Limb (tissue), 2 donors: Measurements from ENCODE around the gene TRAPPC8.
"Not testable (repeated sequence)": the region's sequence is repeated elsewhere in the genome, so short reads cannot be mapped to it uniquely, and the experiment has no call there.

Source experiments
- DNase-seq, 2 donors: peaks; one replicate each; pipeline ENCODE4 v3.0.0-alpha.2; 2016; ENCODE audit errors: extremely low spot score in 2 of 2

TRAPPC8 gene, protein sequence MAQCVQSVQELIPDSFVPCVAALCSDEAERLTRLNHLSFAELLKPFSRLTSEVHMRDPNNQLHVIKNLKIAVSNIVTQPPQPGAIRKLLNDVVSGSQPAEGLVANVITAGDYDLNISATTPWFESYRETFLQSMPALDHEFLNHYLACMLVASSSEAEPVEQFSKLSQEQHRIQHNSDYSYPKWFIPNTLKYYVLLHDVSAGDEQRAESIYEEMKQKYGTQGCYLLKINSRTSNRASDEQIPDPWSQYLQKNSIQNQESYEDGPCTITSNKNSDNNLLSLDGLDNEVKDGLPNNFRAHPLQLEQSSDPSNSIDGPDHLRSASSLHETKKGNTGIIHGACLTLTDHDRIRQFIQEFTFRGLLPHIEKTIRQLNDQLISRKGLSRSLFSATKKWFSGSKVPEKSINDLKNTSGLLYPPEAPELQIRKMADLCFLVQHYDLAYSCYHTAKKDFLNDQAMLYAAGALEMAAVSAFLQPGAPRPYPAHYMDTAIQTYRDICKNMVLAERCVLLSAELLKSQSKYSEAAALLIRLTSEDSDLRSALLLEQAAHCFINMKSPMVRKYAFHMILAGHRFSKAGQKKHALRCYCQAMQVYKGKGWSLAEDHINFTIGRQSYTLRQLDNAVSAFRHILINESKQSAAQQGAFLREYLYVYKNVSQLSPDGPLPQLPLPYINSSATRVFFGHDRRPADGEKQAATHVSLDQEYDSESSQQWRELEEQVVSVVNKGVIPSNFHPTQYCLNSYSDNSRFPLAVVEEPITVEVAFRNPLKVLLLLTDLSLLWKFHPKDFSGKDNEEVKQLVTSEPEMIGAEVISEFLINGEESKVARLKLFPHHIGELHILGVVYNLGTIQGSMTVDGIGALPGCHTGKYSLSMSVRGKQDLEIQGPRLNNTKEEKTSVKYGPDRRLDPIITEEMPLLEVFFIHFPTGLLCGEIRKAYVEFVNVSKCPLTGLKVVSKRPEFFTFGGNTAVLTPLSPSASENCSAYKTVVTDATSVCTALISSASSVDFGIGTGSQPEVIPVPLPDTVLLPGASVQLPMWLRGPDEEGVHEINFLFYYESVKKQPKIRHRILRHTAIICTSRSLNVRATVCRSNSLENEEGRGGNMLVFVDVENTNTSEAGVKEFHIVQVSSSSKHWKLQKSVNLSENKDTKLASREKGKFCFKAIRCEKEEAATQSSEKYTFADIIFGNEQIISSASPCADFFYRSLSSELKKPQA (N-terminal part only)

DNA sequence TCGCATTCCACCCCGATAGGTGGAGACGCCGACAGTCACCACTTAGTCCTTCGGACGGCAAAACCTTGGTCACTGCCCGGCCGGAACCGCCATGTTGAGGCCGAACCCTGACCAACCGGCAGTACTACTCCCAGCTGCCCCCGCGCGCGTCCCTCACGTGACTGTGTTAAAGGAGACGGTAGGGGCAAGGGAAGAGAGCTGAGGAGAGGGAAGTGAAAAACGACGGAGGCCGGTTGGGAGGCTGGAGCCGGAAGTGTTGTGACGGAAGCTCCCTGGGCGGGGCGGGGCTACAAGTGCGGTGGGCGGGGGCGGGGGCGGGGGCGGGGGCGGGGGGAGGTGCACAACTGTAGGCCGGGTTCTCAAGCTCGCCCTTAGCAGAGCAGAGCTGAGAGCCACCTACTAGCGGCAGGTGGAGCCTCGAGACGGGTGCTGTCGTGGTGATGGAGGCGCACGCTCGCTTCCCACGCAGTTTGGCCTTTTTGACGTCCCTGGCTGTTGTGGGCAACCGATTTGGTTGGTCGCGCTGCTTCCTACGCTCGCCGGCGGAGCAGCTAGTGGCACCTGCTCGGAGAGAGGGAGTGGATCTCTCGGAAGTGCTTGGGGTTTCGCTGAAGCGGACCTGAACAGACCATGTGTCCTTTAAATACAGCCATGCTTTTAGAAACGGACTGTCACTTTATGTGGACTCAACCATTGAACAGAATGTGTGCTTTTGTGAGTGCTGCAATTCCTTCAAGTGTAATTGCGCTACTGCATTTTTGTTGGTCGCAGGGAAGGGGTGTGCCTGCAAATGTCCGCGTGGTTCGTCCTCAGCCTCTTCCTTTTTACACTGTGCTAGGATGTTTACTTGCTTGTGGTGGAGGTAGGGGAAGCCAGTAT is at the start of gene TRAPPC8:
TSS of gene TRAPPC8 (minus strand) at position 130 of the 879 bp plus-strand sequence. CDS start 364 bp downstream, outside the sequence.
- peak; percentile 98 for DNase-seq

DNA sequence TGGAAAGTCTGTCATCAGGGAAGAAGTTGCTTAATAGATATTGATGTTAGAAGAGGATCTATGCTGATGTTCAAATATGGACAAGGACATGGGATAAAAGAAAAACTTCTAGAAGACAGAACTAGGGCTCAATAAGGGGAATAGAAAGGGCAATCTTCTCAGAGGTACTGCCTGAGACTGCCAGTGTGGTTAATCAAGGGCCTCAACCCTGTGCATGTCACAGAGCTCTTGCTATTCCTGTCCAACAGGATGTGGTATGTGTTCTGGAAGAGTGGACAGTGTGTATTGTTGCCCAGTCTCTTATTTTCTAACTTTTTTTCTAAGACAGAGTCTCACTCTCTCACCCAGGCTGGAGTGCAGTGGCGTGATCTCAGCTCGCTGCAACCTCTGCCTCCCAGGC is 47.9 kb upstream of the TRAPPC8 start:
- DNase-seq = no peak

DNA sequence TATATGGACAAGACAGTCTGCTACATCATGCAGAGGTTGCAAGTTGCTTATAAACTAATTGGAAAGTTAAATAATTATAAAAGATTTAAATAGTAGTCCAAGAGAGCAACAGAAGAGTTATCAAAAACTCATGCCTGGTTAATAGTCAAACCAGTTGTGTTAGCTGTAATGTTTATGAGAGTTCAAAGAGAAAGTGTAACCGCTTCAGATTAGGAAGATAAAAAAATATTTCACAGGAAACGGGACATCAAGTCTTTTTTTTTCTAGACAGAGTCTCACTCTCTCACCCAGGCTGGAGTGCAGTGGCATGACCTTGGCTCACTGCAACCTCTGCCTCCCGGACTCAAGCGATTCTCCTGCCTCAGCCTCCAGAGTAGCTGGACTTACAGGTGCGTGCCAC is 41.0 kb upstream of the TRAPPC8 start:
- no peak for DNase-seq

DNA sequence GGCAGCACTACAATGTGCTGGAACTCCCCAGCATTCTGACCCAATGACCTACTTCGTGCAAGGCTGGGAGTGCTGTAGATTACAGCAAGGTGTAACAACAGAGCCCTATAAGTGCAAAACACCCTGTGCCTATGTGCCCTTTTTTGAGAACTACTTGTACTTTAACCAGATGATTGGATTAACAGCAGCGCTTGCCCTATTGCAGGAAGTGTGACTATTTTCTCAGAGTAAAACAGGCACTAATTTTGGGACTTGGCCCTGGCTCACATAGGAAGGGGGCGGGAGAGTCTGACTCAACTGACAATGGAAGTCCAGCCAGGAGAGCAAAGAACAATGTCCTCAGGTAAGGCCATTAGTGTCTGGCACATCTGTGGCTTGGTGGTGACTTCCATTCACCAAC is 40.1 kb upstream of the TRAPPC8 start:
- no peak for DNase-seq

DNA sequence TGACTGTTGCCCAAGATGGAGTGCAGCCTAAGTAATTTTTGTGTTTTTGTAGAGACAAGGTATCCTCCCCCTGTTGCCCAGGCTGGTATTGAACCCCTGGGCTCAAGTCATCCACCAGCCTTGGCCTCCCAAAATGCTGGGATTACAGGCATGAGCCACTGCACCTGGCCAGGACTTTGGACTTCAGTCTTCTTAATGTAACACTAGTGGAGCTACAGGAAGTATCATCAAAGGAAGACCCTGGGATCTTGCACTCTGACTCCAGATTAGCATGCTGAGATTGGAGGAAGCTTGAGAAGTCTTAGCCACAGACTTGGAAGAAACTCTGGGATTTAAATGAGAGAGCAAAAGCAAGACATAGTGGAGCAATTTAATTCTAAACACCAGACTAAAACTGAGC is 37.9 kb upstream of the TRAPPC8 start:
- no peak for DNase-seq

DNA sequence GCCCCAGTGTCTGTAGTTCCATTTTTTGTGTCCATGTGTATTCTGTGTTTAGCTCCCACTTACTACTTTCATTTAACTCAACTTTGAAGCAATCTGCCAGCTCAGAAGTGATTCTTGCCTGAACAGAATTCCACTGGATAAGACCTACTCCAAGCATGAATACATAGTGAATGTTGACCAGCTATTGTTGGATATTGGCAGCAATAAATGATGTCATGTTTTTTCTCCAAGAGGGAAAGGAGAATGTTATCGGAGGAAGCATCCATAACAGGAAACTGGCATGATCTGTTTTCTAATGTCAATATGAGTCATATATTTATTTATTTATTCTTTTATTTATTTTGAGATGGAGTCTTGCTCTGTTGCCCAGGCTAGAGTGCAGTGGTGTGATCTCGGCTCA is 36.8 kb upstream of the TRAPPC8 start:
- no peak for DNase-seq

DNA sequence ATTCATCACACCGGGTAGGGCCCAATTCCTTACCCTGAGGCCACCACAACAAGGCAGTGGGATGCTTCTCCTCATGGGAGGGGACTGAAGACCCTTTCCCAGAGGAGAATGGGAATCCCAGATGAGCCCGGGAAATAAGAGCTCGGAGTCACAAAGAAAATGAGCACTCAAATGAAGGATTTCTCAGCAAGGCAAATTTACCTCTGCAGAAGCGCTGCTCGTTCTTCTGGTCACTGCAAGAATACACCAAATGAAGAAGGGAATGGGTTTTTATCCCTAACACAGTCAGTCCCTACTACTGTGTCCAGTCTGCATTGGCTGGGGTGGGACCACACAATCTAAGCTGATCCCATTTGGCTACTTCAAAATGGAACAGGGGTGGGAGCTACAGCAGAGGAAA is 35.7 kb upstream of the TRAPPC8 start:
- DNase-seq = no peak

DNA sequence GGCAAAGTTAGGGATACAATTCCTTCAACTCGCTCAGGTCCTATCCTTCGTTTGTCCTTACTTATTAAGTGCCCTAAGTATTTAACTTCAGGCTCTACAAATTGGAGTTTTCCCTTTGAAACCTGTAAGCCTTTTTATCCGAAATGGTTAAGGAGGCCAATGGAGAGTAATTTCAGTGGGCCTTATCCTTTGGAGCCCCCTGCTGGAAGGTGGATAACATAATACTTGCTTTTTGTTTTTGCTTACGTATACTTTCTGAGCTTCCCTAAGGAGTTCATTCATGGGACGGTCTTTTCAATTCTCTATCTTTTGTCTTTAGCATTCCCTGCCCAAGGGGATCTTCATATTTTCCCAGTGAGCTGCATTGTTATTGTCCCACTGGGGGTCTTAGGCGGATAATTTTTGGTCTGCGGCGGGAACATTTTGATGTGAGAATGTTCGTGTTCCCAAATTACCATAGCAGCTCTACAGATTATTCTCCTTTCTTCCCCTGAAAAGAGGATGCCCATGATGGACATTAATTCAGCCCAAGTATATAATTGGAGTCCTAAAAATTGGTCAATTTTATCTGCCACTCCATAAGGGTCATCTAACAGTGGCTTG is 34.4 kb upstream of the TRAPPC8 start:
- DNase-seq = no peak

DNA sequence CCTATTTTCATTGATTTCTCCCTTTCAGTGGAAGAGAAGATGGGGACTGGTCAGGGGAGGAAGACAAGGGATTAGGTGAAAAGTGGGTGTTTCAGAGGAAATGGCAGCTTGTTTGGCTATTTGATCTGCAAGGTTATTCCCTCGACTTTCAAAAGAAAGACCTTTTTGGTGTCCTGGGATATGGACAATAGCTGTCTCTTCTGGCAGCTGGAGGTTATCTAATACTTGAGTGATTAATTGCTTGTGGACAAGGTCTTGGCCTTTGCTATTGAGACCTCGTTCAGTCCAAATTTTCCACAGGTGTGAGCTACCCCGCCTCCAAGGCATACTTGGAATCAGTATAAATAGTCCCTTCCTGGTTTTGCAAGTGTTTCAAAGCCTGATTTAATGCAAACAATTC is 33.3 kb upstream of the TRAPPC8 start:
- DNase-seq = no peak

DNA sequence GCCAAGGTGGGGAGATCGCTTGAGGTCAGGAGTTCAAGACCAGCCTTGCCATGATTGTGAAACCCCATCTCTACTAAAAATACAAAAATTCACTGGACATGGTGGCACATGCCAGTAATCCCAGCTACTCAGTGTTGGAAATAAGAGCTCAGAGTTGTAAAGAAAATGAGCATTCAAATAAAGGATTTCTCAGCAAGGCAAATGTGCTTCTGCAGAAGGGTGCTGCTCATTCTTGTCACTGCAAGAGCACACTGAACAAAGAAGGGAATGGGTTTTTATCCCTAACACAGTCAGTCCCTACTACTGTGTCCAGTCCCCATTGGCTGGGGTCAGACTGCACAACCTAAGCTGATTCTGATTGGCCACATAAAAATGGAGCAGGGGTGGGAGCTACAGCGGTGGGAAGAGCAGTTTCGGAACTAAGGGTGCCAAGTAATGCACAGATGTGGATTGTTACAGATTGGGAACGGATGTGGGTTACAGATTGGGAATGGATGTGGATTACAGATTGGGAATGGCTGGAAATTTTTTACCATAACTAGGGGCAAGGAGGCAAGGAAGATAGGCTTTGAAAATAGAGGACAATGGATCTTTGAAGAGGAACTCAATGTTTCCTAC is 31.1 kb upstream of the TRAPPC8 start:
- no peak for DNase-seq

DNA sequence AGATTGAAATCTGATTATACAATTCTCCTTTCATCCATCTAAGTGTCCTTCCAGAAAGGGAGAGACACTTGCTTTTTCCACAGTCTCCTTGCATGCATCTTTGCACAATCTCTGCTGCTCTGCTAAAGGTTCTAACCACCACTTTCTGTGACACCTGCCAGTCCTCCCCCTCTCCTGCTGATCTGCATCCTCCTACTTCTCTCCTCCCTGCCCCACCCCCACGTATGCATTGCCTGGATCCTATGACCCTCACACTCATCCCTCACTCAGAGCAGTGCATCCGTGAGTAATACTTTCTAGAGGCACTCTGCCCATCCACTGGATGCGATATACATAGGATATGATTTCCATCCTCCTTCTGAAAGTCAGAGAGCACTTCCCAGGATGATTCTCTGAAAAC is 27.7 kb upstream of the TRAPPC8 start:
- no peak for DNase-seq

DNA sequence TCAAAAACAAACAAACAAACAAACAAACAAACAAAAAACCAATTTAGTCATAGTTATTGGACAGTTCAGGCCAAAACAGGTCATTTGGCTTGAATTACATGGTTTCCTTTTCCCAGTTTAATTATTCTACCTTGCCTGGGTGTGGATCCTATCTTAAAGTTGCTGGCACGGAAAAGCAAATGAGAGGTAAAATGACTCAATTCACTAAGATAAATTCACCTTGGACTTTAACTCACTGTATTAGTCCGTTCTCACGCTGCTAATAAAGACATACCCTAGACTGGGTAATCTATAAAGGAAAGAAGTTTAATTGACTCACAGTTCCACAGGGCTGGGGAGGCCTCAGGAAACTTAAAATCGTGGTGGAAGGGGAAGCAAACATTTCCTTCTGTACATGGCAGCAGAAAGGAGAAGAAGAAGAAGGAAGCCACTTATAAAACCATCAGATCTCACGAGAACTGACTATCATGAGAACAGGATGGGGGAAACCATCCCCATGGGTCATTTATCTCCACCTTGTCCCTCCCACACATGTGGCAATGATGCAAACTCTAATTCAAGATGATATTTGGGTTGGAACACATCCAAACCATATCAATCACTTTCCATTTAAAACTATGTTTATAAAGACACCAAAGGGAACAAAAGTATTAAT is 22.5 kb upstream of the TRAPPC8 start:
- DNase-seq = no peak

DNA sequence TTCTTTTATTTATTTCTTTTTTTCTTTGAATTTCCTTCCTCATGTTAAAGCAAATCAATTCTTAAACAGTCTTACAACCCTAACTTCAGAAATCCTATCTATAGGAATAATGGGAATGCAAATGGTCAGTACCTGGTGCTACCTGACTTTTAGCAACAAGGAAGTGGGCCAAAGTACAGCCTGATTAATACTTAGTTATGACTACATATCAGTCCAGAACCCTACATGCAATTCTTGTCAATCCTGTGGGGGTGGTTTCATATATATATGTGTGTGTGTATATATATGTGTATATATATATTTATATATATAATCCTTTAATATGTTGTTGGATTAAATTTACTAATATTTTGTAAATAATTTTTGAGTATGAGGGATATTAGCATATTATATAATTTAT is 14.8 kb upstream of the TRAPPC8 start:
- DNase-seq = no peak

DNA sequence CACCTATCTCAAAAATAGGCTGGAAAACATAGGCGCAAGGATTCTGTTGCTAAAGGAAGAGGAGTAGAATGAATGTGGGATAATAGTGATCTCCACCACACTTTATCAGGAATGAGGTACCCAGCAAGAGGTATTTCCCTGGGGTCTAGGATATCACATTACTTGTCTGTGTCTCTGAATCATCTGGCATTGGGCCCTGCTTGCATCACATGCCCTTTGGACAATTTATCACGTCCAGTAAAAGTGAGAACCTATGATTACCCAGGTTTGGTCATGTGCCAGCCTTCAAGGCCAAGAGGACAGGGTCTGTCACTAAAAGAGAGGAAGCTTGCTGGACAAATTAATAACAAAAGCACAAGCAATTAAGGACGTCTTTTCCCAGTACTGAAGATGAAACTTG is 11.4 kb upstream of the TRAPPC8 start:
- DNase-seq = no peak

DNA sequence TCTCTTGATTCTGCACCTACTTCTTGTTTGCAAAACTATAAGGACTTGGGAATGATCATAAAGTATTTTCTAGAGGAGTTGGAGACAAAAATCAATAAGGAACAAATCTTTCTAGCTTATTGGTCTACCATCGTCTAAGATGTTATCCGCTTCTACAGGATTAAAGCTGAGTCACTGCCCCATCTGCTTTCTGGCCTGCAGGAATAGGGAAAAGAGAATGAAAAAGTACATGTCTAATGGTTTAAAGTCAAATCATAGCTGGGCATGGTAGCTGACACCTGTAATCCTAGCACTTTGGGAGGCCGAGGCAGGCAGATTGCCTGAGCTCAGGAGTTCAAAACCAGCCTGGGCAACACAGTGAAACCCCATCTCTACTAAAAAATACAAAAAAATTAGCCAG is 10.8 kb upstream of the TRAPPC8 start:
- not testable (repeated sequence) for DNase-seq

DNA sequence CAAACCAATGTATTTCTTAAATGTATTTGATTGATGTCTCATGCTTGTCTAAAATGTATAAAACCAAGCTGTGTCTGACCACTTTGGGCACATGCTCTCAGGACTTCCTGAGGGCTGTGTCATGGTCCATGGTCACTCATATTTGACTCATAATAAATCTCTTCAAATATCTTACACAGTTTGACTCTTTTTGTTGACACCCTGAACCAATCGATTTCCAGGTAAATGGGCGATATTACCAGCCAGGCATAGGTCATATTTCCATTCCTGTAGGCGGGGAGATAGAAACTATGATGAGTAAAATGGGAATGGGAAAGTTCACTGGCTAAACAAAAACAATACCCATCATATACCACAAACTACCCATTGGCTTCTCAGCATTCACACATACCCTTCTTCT is 9.3 kb upstream of the TRAPPC8 start:
- no peak for DNase-seq

DNA sequence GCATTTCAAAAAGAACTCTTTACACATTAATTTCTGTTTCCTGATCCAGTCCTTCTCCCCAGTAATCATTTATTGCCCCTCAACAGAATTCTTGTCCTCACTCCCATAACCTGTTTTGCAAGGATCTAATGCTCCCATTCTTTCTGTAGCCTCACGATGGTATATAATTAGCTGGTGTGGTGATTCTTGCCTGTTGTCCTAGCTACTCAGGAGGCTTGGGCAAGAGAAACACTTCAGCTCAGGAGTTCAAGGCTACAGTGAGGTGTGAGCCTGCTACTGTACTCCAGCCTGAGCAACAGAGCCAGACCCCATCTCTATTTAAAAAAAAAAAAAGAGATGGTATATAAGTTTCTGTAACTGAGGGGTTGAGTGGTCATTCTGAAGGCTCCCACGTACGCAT is 7.7 kb upstream of the TRAPPC8 start:
- no peak for DNase-seq

DNA sequence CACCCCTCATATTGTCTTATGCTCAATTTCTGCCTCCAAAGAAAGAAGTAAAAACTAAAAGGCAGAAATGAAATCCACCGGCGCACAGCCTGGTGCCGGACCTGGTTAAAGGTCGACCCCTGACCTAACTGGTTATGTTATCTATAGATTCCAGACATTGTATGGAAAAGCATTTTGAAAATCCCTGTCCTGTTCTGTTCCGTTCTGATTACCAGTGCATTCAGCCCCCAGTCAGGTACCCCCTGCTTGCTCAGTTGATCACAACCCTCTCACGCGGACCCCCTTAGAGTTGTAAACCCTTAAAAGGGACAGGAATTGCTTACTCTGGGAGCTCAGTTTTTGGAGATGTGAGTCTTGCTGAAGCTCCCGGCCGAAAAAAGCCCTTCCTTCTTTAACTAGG is 5.4 kb upstream of the TRAPPC8 start:
- DNase-seq = not testable (repeated sequence)

DNA sequence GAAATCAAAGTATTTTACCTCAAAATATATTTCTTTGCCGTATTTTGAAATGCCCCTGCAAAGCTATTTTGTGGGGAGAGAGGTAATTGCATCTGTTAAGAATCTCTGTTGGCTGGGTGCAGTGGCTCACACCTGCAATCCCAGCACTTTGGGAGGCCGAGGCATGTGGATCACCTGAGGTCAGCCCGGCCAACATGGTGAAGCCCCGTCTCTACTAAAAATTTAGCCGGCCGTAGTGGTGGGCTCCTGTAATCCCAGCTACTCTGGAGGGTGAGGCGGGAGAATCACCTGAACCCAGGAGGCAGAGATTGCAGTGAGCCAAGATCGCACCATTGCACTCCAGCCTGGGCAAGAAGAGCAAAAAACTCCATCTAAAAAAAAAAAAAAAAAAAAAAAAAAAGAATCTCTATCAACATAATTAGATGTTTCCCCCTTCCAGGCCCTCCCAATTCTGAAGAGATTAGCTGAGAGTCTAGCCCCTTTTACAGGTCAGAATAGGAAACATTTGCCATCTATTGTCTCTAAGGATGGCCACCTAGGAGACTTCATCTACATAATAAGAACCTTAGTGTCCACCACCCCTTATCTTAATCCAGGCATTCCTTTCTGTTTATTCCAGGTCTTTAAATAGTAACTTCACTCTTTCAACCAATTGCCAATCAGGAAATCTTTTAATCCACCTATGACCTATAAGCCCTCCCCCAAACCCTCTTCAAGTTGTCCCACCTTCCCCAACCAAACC is 3.5 kb upstream of the TRAPPC8 start:
- no peak for DNase-seq
